ENCODE results near the gene VAV1.
A peak's percentile ranks its signal among the peaks of the same experiment; 100 is the strongest.
"Not testable (repeated sequence)": the region's sequence is repeated elsewhere in the genome, so short reads cannot be mapped to it uniquely, and the experiment has no call there.

VAV1 gene

DNA sequence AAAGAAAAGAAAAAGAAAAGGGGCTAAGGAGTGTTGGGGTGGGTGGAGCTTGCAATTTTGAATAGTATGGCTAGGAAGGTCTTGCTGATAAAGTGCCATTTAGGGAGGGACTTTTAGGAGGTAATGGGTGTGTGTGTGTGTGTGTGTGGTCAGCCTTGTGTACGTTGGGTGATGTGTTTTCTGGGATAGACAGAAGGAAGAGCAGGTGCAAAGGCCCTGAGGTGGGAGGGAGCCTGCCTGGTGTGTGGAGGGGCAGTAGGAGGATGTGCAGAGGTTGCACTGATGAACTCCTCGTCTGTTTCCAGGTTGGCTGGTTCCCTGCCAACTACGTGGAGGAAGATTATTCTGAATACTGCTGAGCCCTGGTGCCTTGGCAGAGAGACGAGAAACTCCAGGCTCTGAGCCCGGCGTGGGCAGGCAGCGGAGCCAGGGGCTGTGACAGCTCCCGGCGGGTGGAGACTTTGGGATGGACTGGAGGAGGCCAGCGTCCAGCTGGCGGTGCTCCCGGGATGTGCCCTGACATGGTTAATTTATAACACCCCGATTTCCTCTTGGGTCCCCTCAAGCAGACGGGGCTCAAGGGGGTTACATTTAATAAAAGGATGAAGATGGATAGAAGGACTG, 84.4 kb downstream of the VAV1 start:
- DNase-seq, result no peak

GRCh38 chr19:6861683-6862286, 89.3 kb downstream of the VAV1 start:
- DNase-seq, result peak in 1 of 2 experiments; percentile 26

GRCh38 chr19:6862673-6863078, 90.2 kb downstream of the VAV1 start:
- peak; percentile 96 for DNase-seq

- no peak for DNase-seq
These were observed 91.9 kb downstream of the VAV1 start for GRCh38 chr19:6864325-6864940.

DNA sequence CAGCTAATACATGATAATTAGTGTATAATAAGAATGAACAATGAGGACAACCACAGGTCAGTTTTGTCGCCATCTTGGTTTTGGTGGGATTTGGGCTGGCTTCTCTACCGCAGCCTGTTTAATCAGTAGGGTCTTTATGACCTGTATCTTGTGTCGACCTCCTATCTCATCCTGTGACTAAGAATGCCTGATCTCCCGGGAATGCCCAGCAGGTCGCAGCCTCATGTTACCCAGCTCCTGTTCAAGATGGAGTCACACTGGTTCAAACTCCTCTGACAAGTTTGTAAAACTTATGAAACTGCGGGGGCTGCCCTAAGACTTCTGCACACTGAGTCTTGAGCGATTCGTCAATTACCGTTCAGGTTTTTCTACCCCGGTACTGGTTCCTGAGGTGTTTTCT, 93.3 kb downstream of the VAV1 start:
- DNase-seq, result no peak

DNA sequence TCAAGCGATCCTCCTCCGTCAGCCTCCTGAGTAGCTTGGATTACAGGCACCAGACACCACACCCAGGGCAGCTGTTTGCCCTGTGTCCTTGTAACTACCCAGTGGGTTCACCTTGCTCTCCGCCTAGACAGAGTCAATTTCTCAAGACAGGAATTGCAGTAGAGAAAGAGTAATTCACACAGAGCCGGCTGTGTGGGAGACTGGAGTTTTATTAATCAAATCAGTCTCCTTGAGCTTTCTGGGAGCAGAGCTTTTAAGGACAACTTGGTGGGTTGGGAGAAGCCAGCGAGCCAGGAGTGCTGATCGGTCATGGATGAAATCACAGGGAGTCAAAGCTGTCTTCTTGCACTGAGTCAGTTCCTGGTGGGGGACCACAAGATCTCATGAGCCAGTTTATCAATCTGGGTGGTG, 94.2 kb downstream of the VAV1 start:
- no peak for DNase-seq

- DNase-seq, result no peak
These were observed 95.8 kb downstream of the VAV1 start for GRCh38 chr19:6868351-6868750.

DNA sequence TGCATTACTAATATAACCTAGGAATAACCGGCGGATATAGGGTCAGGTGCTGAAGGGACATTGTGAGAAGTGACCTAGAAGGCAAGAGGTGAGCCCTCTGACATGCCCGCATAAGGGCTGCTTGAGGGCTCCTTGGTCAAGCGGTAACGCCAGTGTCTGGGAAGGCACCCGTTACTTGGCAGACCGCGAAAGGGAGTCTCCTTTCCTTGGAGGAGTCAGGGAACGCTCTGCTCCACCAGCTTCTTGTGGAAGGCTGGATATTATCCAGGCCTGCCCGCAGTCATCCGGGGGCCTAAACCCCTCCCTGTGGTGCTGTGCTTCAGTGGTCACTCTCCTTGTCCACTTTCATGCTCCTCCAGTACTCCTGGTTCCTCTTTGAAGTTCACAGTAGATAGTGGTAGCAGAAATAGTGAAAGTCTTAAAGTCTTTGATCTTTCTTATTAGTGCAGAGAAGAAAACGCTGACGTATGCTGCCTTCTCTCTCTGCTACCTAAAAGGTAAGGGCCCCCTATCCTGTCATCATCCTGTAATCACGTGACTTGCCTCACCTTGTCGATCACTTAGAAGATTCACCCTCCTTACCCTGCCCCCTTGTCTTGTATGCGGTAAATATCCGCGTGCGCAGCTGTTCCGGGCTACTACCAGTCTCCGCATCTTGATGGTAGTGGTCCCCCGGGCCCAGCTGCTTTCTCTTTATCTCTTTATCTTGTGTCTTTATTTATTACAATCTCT, 96.8 kb downstream of the VAV1 start:
- not testable (repeated sequence) for DNase-seq

GRCh38 chr19:6873708-6874431, 101.4 kb downstream of the VAV1 start:
- DNase-seq, result no peak

GRCh38 chr19:6875218-6875617, 102.7 kb downstream of the VAV1 start:
- no peak for DNase-seq

DNA sequence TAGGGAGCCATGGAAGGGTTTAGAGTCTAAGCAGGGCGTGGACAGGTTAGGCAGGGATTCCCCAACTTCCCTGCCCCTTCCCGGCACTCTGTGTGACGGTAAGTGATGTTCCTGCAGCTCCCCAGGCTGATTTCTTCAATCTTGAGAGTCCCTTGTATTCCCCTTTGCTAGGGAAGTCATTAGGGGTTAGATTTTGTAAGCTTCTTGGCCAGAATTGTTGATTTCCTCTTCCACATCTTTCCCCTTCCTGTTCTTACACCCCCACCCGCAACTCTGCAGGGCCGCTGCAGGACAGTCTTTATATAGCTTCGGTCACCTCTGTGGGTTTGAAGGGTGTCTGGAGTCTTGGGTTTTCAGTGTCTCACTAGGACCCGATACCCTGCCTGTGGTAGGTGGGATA, 104.2 kb downstream of the VAV1 start:
- no peak for DNase-seq

GRCh38 chr19:6877766-6878165, 105.3 kb downstream of the VAV1 start:
- DNase-seq, result no peak

DNA sequence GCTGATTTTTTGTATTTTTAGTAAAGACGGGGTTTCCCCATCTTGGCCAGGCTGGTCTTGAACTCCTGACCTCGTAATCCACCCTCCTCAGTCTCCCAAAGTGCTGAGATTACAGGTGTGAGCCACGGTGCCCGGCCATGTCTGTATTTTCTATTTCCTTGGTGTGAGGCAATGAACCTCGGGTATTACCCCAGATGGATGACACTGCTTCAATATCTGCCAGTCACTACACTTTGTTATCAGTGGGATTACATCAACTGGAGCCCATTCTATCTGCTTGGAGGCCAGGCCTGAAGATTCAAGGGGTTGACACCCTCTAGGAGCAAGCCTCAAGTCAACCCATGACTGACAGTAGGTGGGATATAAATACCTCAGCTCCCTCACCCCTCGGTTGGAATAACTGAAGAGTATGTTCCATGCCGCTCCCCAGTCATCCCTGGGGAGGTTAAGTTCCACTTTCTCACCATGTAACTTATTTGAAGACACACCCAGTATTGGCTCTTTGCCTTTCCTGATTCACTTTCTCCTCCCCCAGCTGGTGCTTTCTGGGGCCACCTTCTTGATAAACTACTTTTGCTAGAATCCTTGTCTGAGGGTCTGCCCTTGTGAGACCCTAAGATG, 113.9 kb downstream of the VAV1 start:
- no peak for DNase-seq

DNA sequence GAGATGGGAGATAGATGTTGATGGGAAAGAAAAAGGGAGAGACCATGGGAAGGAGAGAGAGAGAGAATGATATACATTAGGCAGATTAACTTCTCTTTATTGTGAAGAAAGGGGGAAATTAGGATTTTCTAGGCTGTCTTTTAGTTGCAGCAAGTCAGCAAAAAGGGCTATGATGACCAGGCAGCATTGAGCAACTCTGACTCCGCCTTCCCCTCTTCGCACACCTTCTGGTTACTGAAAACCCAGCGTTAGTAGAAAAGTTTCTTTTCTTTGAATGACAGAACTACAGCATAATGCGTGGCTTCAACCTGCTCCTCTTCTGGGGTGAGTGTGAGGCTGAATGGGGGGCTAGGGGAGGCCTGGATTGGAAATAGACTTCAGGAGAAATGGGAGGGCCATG, 114.8 kb downstream of the VAV1 start, which contains the start of gene ADGRE1:
TSS of gene ADGRE1 (plus strand) at position 264 of the 400 bp plus-strand sequence. CDS start at position 294, 30 bp downstream.
- DNase-seq, result peak in 1 of 2 experiments; percentile 41

DNA sequence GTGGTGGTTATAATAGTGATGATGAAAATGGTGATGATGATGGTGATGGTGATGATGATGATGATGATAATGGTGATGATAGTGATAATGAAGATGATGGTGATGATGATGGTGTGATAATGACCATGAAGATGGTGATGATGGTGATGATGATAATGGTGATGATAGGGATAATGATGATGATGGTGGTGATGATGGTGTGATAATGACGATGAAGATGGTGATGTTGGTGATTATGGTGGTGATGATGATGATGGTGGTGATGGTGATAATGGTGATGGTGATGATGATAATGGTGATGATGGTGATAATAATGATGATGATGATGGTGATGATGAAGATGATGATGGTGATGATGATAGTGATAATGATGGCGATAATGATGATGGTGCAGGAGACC, 116.5 kb downstream of the VAV1 start:
- DNase-seq, result no peak

DNA sequence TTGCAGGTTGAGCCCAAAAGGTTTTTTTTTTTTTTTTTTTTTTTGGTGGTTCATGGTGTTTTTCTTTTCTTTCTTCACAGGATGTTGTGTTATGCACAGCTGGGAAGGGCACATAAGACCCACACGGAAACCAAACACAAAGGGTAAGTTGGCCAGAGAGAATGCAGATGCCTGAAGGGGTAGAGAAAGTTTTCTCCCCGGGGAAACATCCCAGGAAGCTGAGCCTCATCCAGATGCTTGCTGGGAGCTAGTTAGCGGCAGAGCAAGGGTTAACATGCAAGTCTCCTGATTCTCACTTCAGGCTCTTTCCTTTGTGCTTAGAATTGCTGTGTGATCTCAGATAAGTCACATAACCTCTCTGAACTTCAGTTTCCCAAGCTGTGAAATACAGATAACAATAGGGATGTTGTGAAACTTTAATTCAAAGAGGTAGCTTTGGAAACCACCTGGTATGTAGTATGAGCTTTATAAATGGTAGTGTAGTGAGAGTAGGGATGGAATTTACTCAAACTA, 117.9 kb downstream of the VAV1 start:
- no peak for DNase-seq

DNA sequence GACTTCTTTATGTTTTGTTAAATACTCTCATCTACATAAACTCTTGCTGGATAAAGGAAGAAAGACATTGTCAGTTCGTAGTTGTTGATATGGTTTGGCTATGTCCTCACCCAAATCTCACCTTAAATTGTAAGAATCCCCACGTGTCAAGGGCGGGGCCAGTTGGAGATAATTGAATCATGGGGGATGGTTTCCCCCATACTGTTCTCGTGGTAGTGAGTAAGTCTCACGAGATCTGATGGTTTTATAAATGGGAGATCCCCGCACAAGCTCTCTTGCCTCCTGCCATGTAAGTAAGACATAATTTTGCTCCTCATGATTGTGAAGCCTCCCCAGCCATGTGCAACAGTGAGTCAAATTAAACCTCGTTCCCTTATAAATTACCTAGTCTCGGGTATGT, 118.4 kb downstream of the VAV1 start:
- peak; percentile 50 to 56 for DNase-seq

- DNase-seq, result no peak
These were observed 119.4 kb downstream of the VAV1 start for GRCh38 chr19:6891761-6892385.

GRCh38 chr19:6894313-6894712, 121.8 kb downstream of the VAV1 start:
- DNase-seq, result no peak

DNA sequence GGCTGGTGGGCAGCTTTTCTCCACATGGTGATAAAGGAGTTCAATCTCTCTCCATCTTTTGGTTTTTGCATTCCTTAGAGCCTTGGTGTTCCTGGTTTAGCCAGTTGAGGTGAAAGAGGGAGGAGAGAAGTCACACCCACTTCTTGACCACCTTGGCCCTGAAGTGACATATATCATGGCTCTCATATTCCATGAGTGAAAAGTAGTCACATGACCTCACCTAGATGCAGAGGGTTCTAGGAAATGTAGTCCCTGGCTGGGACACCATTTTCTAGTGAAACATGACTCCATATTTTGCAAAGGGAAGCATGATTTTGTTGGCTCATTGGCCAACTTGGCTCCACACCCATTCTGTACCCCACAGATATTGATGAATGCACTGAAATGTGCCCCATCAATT, 130.9 kb downstream of the VAV1 start:
- no peak for DNase-seq

DNA sequence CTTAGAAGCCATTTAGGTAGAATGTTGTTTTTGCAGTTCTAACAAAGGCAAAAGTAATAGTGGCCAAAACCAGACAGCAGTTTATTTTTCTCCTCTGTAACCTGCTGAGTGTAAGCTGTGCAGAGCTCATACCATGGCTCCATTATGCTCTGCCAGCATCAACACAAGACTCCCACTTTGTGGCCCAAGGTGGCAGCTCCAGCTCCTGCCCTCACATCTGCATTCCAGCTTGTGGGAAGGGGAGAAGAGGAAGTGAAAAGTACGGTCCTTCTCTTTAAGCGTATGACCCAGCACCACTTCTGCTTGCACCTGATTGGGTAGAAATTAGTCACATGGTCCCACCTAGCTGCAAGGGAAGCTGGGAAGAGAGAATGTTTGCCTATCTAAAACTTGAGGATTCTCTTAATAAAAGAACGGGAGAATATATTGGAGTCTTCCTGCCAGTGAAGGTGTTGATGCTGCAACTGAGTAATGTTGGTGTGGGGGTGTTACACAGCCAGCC, 134.1 kb downstream of the VAV1 start:
- no peak for DNase-seq

All from activated T-cell treated with anti-CD3 and anti-CD28 coated beads, Interleukin-2, amount 50 U/mL, for 48 hours (primary cell).